ENCODE measurements around the gene FUT8.

The FUT8 gene

DNA sequence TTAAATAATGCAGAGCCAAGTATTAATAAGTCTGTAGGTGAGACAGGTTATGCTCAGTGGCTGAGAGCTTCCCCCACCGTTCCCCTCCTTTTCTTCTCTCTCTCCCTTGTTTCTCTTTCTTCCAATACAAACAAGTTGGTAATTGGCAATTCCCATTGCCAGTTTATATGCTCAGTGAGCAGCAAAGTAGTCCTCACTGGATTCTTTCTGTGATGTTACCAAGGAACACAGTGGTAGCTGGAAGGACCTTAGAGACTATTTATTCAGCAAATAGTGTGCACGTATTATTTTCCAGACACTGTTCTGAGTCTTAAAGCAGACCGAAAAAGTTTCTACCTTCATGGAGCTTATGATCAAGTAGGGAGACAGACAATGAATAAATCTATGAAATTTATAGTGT lies 344.4 kb downstream of the FUT8 start:
- Mint-ChIP-seq H3K4me1 (no peaks in the 10 kb centered on the region), H3K36me3 (ENCODE audit: low read depth) (no peaks in the 10 kb centered on the region)

GRCh38 chr14:65769151-65769550 lies 356.6 kb downstream of the FUT8 start:
- peaks cover 4% of the 10 kb centered on the region for H3K9me3 Mint-ChIP-seq
- DNase-seq: no peak
- no peak for ATAC-seq

More for the DNA sequence above, 344.4 kb downstream of the FUT8 start:
- Mint-ChIP-seq H3K9me3 (peaks cover 3% of the 10 kb centered on the region), H3K27ac (no peak overlapping the region), H3K27me3 (no peaks in the 10 kb centered on the region), H3K4me3 (no peak overlapping the region)
- DNase-seq (no peak), ATAC-seq (no peak)

GRCh38 chr14:65770681-65771080 lies 358.2 kb downstream of the FUT8 start:
- Mint-ChIP-seq H3K4me1 (no peaks in the 10 kb centered on the region), H3K36me3 (ENCODE audit: low read depth) (no peaks in the 10 kb centered on the region), H3K27me3 (peaks cover 3% of the 10 kb centered on the region), H3K27ac (no peak overlapping the region), H3K4me3 (no peak overlapping the region), H3K9me3 (peaks cover 4% of the 10 kb centered on the region)
- ATAC-seq: no peak
- no peak for DNase-seq

More at GRCh38 chr14:65769151-65769550, 356.6 kb downstream of the FUT8 start:
- no peaks in the 10 kb centered on the region for H3K4me1 Mint-ChIP-seq
- peaks cover 3% of the 10 kb centered on the region for H3K27me3 Mint-ChIP-seq
- no peaks in the 10 kb centered on the region for H3K36me3 Mint-ChIP-seq (ENCODE audit: low read depth)
- no peak overlapping the region for H3K4me3 Mint-ChIP-seq
- no peak overlapping the region for H3K27ac Mint-ChIP-seq

GRCh38 chr14:65771271-65771670 lies 358.7 kb downstream of the FUT8 start:
- Mint-ChIP-seq H3K4me1 (no peaks in the 10 kb centered on the region), H3K27ac (no peak overlapping the region), H3K9me3 (peaks cover 4% of the 10 kb centered on the region), H3K27me3 (peaks cover 3% of the 10 kb centered on the region), H3K36me3 (ENCODE audit: low read depth) (no peaks in the 10 kb centered on the region), H3K4me3 (no peak overlapping the region)
- DNase-seq (no peak), ATAC-seq (no peak)

- Mint-ChIP-seq H3K36me3 (ENCODE audit: low read depth) (no peaks in the 10 kb centered on the region), H3K9me3 (peaks cover 4% of the 10 kb centered on the region), H3K27ac (no peak overlapping the region), H3K4me3 (no peak overlapping the region), H3K4me1 (no peaks in the 10 kb centered on the region), H3K27me3 (peaks cover 3% of the 10 kb centered on the region)
- DNase-seq (no peak), ATAC-seq (no peak)
These were observed 359.9 kb downstream of the FUT8 start for GRCh38 chr14:65772466-65772865.

GRCh38 chr14:65772921-65773574 lies 360.5 kb downstream of the FUT8 start:
- DNase-seq: no peak
- no peaks in the 10 kb centered on the region for H3K36me3 Mint-ChIP-seq (ENCODE audit: low read depth)
- no peak overlapping the region for H3K4me3 Mint-ChIP-seq
- peaks cover 2% of the 10 kb centered on the region for H3K27me3 Mint-ChIP-seq
- no peak overlapping the region for H3K27ac Mint-ChIP-seq
- peaks cover 4% of the 10 kb centered on the region for H3K9me3 Mint-ChIP-seq
- no peak for ATAC-seq
- H3K4me1 Mint-ChIP-seq: no peaks in the 10 kb centered on the region

DNA sequence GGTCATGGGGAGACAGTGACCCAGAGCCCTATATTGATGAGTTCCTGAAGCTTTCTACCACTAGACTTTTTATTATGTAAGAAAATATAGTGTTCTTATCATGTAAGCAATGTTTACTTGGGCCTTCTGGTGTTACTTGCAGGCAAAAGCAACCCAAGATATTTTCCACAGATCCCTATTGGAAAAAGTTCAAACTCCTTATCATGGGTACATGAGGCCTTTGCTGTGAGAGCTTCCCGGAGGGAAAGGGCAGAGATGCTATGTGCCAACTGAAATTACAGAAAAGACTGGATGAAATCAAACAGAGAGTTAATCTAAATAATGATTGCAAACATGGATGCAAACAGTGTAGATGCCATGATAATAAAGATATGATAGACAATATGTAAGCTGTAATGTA lies 361.5 kb downstream of the FUT8 start:
- Mint-ChIP-seq H3K27me3 (no peaks in the 10 kb centered on the region), H3K36me3 (ENCODE audit: low read depth) (no peaks in the 10 kb centered on the region), H3K4me1 (no peaks in the 10 kb centered on the region), H3K9me3 (peaks cover 3% of the 10 kb centered on the region), H3K27ac (no peak overlapping the region), H3K4me3 (no peak overlapping the region)
- ATAC-seq (no peak), DNase-seq (no peak)

- ATAC-seq (no peak), DNase-seq (no peak)
- H3K9me3 Mint-ChIP-seq: no peaks in the 10 kb centered on the region
- H3K27ac Mint-ChIP-seq: no peak overlapping the region
- H3K36me3 Mint-ChIP-seq (ENCODE audit: low read depth): no peaks in the 10 kb centered on the region
- H3K4me3 Mint-ChIP-seq: no peak overlapping the region
- H3K4me1 Mint-ChIP-seq: no peaks in the 10 kb centered on the region
- no peaks in the 10 kb centered on the region for H3K27me3 Mint-ChIP-seq
These were observed 363.8 kb downstream of the FUT8 start for GRCh38 chr14:65776193-65776852.

DNA sequence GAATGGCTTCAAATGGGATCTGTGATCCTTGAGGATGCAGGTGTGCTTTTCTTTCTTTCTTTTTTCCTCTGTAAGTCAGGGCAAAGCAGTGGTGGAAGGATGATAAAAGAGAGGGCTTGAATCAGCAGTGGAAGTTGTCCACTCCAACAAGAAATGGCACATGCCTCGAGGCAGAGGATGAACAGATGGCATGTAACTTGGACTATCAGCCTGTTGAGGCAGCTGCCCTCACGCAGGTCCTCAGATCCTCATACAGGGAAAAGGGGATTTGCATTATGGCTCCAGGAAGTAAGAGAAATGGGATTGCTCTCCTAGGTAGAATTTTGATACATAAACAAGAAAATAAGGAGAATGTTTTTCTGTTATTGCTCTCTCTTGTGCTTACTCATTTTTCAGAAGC lies 368.0 kb downstream of the FUT8 start:
- H3K27me3 Mint-ChIP-seq: peaks cover 5% of the 10 kb centered on the region
- no peak overlapping the region for H3K27ac Mint-ChIP-seq
- H3K9me3 Mint-ChIP-seq: no peaks in the 10 kb centered on the region
- ATAC-seq (no peak), DNase-seq (no peak)
- no peak overlapping the region for H3K4me3 Mint-ChIP-seq
- H3K4me1 Mint-ChIP-seq: no peaks in the 10 kb centered on the region
- H3K36me3 Mint-ChIP-seq (ENCODE audit: low read depth): no peaks in the 10 kb centered on the region

DNA sequence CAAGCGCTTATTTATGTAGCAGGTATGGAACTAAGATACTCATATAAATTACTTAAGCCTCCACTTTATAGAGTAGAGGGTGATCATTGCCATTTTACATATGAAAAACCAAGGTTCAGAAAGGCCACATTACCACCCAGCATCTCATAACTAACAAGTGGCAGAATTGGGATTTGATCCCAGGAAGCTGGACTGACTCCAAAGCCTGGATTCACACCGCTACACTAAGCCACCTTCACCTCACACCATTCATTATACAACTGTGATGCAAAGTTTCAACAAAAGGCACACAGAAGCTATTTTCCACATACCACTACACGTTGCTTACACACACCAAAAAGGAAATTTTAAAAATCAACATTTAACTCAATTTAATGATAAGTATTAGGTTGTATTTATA lies 370.6 kb downstream of the FUT8 start:
- ATAC-seq: no peak
- Mint-ChIP-seq H3K4me1 (no peaks in the 10 kb centered on the region), H3K27ac (no peak overlapping the region), H3K4me3 (no peak overlapping the region), H3K27me3 (peaks cover 13% of the 10 kb centered on the region), H3K36me3 (ENCODE audit: low read depth) (no peaks in the 10 kb centered on the region), H3K9me3 (no peaks in the 10 kb centered on the region)
- no peak for DNase-seq

GRCh38 chr14:65783576-65783975 lies 371.0 kb downstream of the FUT8 start:
- H3K27ac Mint-ChIP-seq: no peak overlapping the region
- no peaks in the 10 kb centered on the region for H3K4me1 Mint-ChIP-seq

GRCh38 chr14:65784574-65784973 lies 372.0 kb downstream of the FUT8 start:
- no peak overlapping the region for H3K27ac Mint-ChIP-seq
- H3K27me3 Mint-ChIP-seq: peaks cover 19% of the 10 kb centered on the region
- no peaks in the 10 kb centered on the region for H3K4me1 Mint-ChIP-seq
- DNase-seq (no peak), ATAC-seq (no peak)
- H3K9me3 Mint-ChIP-seq: no peaks in the 10 kb centered on the region
- H3K36me3 Mint-ChIP-seq (ENCODE audit: low read depth): no peaks in the 10 kb centered on the region
- H3K4me3 Mint-ChIP-seq: no peak overlapping the region

More at GRCh38 chr14:65783576-65783975, 371.0 kb downstream of the FUT8 start:
- H3K4me3 Mint-ChIP-seq: no peak overlapping the region
- DNase-seq (no peak), ATAC-seq (no peak)
- peaks cover 13% of the 10 kb centered on the region for H3K27me3 Mint-ChIP-seq
- no peaks in the 10 kb centered on the region for H3K36me3 Mint-ChIP-seq (ENCODE audit: low read depth)
- H3K9me3 Mint-ChIP-seq: no peaks in the 10 kb centered on the region

DNA sequence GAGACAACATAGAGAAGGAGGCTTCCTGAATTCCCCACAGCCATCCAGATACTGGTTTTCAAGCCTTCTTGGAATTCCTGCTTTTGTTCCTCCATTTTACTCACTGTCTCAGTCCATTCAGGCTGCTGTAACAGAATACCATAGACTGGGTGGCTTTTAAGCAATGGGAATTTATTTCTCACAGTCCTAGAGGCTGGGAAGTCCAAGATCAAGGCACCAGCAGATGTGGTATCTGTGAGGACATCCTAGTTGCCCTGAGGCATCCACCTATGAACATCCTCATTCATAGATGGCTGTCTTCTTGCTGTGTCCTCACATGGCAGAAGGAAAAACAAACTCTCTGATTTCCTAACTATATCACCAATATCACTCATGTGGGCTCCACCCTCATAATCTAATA lies 374.9 kb downstream of the FUT8 start:
- Mint-ChIP-seq H3K9me3 (no peaks in the 10 kb centered on the region), H3K4me1 (no peaks in the 10 kb centered on the region), H3K27me3 (peaks cover 19% of the 10 kb centered on the region), H3K27ac (no peak overlapping the region), H3K4me3 (no peak overlapping the region), H3K36me3 (ENCODE audit: low read depth) (no peaks in the 10 kb centered on the region)
- no peak for ATAC-seq
- DNase-seq: no peak

DNA sequence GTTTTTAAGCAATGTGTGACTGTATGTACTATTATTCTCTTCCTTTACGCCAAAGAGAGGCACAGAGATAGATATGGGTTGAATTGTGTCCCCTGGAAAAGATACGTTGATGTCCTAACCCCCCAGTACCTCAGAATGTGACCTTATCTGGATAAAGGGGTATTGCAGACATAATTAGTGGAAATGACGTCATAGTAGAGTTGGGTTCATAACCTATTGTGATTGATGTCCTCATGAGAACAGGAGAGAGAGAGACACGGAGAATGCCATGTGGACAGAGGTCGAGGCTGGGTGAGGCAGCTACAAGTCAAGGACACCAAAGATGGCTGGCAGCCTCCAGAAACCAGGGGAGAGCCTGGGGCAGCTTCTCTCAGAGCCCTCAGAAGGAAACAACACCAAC lies 376.3 kb downstream of the FUT8 start:
- no peaks in the 10 kb centered on the region for H3K9me3 Mint-ChIP-seq
- H3K27me3 Mint-ChIP-seq: peaks cover 19% of the 10 kb centered on the region

GRCh38 chr14:65789363-65789762 lies 376.8 kb downstream of the FUT8 start:
- Mint-ChIP-seq H3K9me3 (no peaks in the 10 kb centered on the region), H3K27ac (no peak overlapping the region), H3K27me3 (peaks cover 18% of the 10 kb centered on the region), H3K4me1 (no peaks in the 10 kb centered on the region), H3K36me3 (ENCODE audit: low read depth) (no peaks in the 10 kb centered on the region), H3K4me3 (no peak overlapping the region)
- ATAC-seq: no peak
- no peak for DNase-seq

More for the DNA sequence above, 376.3 kb downstream of the FUT8 start:
- no peak for DNase-seq
- Mint-ChIP-seq H3K4me3 (no peak overlapping the region), H3K36me3 (ENCODE audit: low read depth) (no peaks in the 10 kb centered on the region), H3K27ac (no peak overlapping the region), H3K4me1 (no peaks in the 10 kb centered on the region)
- no peak for ATAC-seq

All from activated naive CD8-positive, alpha-beta T cell treated with anti-CD3 and anti-CD28 coated beads, Interleukin-2, amount 50 U/mL, for 24 hours (primary cell).